Thyroid gland (tissue), 4 donors: ENCODE results near the gene SEMA3A.

Experiments
- CTCF ChIP-seq, 6 experiments: fragments of 200-600 bp in 3 of 6; fragments of 450-650 bp in 3 of 6; sonication (generic) in 3 of 6; IDR thresholded peaks; one replicate each; pipeline ENCODE4 v1.5.1; 2016 to 2019; ENCODE audit warnings: antibody characterized with exemption in 6 of 6, mild to moderate bottlenecking in 2 of 6, inconsistent platforms in 1 of 6, moderate library complexity in 1 of 6
- POLR2A ChIP-seq, 2 donors: fragments of 450-650 bp; IDR thresholded peaks; one replicate each; pipeline ENCODE4 v1.6.1; 2017; ENCODE audit warnings: antibody characterized with exemption in 2 of 2, mild to moderate bottlenecking in 2 of 2, moderate library complexity in 1 of 2

- no peak for TF ChIP-seq CTCF (IDR thresholded peaks at IDR 0.05)
- no peak for TF ChIP-seq POLR2A (IDR thresholded peaks at IDR 0.05)
Observed at GRCh38 chr7:84183741-84184140, 10.8 kb downstream of the SEMA3A start.
